ENCODE results near the gene PRPF40A.

DNA sequence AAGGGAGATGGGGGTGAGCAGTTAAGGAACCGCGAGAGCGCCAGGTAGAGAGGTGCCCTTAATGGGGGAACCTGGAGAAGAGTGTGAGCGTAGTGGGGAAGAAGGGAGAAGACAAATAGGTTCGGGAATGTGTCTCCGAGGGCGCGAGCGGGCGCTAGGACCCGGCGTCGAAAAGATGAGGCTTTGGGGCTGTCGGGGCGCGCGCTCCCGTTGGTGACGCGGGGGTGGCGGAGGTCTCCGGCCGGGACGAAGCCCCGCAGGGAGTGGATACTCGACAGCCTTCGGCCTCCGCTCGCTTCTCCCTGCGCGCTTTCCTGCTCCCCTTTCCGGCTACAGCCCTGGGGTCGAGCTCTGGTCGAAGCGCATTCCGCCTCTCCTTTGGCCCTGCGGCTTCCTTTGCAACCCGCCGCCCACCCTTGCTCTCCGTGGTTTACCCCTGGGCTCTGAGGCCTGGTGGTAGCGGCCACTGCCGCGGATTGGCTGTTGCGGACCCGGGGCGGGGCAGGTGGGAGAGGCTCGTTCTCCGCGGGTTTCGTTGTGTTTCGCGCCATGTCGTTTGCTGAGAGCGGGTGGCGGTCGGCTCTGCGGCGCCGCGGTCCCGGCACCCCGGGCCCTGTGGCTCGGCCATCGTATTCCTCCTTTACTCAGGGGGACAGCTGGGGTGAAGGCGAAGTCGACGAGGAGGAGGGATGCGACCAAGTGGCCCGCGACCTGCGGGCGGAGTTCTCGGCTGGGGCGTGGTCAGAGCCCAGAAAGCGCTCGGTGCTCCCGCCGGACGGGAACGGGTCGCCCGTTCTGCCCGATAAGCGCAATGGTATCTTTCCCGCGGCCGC, 1.0 kb upstream of the PRPF40A start, which contains the start of gene ARL6IP6:
- TF ChIP-seq, protein P1, sequence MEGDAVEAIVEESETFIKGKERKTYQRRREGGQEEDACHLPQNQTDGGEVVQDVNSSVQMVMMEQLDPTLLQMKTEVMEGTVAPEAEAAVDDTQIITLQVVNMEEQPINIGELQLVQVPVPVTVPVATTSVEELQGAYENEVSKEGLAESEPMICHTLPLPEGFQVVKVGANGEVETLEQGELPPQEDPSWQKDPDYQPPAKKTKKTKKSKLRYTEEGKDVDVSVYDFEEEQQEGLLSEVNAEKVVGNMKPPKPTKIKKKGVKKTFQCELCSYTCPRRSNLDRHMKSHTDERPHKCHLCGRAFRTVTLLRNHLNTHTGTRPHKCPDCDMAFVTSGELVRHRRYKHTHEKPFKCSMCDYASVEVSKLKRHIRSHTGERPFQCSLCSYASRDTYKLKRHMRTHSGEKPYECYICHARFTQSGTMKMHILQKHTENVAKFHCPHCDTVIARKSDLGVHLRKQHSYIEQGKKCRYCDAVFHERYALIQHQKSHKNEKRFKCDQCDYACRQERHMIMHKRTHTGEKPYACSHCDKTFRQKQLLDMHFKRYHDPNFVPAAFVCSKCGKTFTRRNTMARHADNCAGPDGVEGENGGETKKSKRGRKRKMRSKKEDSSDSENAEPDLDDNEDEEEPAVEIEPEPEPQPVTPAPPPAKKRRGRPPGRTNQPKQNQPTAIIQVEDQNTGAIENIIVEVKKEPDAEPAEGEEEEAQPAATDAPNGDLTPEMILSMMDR (IDR thresholded peaks at IDR 0.05; ENCODE audit: poor library complexity) = no peak
- TF ChIP-seq EZH2phosphoT487 (IDR thresholded peaks at IDR 0.05; ENCODE audit: low read depth, severe bottlenecking, unreplicated experiment) (no peak), EZH2 (IDR thresholded peaks at IDR 0.05; ENCODE audit: borderline replicate concordance) (no peak)
